Omental fat pad (tissue), 4 donors: ENCODE results near the gene BRMS1L. TPM values are rescaled to one million over a fixed set of nuclear protein-coding genes. Genes with fewer than 3 reads are reported as not detected.
"Not testable (repeated sequence)": the region's sequence is repeated elsewhere in the genome, so short reads cannot be mapped to it uniquely, and the experiment has no call there.

Experiments used
- ATAC-seq: fragments of 150-250 bp; one replicate; pipeline ENCODE4 v1.9.1; 2016; ENCODE audit warnings: mild to moderate bottlenecking, moderate library complexity; ENCODE audit not compliant: low FRiP score
- DNase-seq: peaks from one replicate; pipeline ENCODE4 v3.0.0-alpha.2; 2019; ENCODE audit warnings: low spot score
- CTCF ChIP-seq, 3 donors: fragments of 450-650 bp; IDR thresholded peaks; one replicate each; pipeline ENCODE4 v1.5.1; 2016 to 2017; ENCODE audit warnings: antibody characterized with exemption in 3 of 3, mild to moderate bottlenecking in 3 of 3, moderate library complexity in 2 of 3
- total RNA-seq, 4 donors: library from RNA; depleted of rRNA; stranded (reverse); fragments of >200 nt; gene quantifications; one replicate each; pipeline ENCODE4 v1.1.0, GENCODE V29; 2016

BRMS1L gene
- 1 to 10 TPM; 4.0 to 9.1 (median 5.6) TPM for total RNA-seq

GRCh38 chr14:35826218-35826951, at the start of gene BRMS1L:
Gene BRMS1L (plus strand): TSS chr14:35826338. CDS start chr14:35826517, 179 bp downstream.
- peak; percentile 92 for DNase-seq
- ATAC-seq = peak; percentile 100
- TF ChIP-seq CTCF (IDR thresholded peaks at IDR 0.05) = no peak

GRCh38 chr14:35776823-35777222, 49.3 kb upstream of the BRMS1L start:
- ATAC-seq = no peak
- TF ChIP-seq CTCF (IDR thresholded peaks at IDR 0.05) = no peak
- no peak for DNase-seq

GRCh38 chr14:35777550-35777949, 48.6 kb upstream of the BRMS1L start:
- DNase-seq, ATAC-seq: not testable (repeated sequence)

GRCh38 chr14:35779368-35779767, 46.8 kb upstream of the BRMS1L start:
- DNase-seq (no peak), ATAC-seq (no peak)
- no peak for TF ChIP-seq CTCF (IDR thresholded peaks at IDR 0.05)

- no peak for ATAC-seq
- DNase-seq = no peak
- TF ChIP-seq CTCF (IDR thresholded peaks at IDR 0.05) = no peak
Observed at GRCh38 chr14:35783699-35784098, 42.4 kb upstream of the BRMS1L start.

GRCh38 chr14:35786856-35787255, 39.3 kb upstream of the BRMS1L start:
- TF ChIP-seq CTCF (IDR thresholded peaks at IDR 0.05) = no peak
- ATAC-seq (no peak), DNase-seq (no peak)

- ATAC-seq = no peak
- TF ChIP-seq CTCF (IDR thresholded peaks at IDR 0.05) = no peak
- DNase-seq = no peak
Observed at GRCh38 chr14:35789651-35790050, 36.5 kb upstream of the BRMS1L start.
